LNCAP (cell line): ENCODE data around the gene TOMM34.

Source experiments
- CTCF ChIP-seq: fragments of 450-650 bp; IDR thresholded peaks from 2 replicates; pipeline ENCODE4 v1.5.1; 2017; ENCODE audit warnings: mild to moderate bottlenecking

TOMM34 gene

GRCh38 chr20:44952731-44953130 lies 7.5 kb downstream of the TOMM34 start:
- no peak for TF ChIP-seq CTCF

- no peak for TF ChIP-seq CTCF
Observed at GRCh38 chr20:44950368-44950767, 9.8 kb downstream of the TOMM34 start.

- TF ChIP-seq CTCF: no peak
Observed at GRCh38 chr20:44948513-44948912, 11.7 kb downstream of the TOMM34 start.

- TF ChIP-seq CTCF: no peak
Observed at GRCh38 chr20:44948107-44948506, 12.1 kb downstream of the TOMM34 start.

- no peak for TF ChIP-seq CTCF
Observed at GRCh38 chr20:44946271-44946852, 13.8 kb downstream of the TOMM34 start.

- TF ChIP-seq CTCF: no peak
Observed at GRCh38 chr20:44945261-44945660, 14.9 kb downstream of the TOMM34 start.

GRCh38 chr20:44943828-44944227 lies 16.4 kb downstream of the TOMM34 start:
- TF ChIP-seq CTCF: no peak
